IMR-90 (cell line): Measurements from ENCODE around the gene PGAP1.

ENCODE experiments used
- BHLHE40 ChIP-seq: fragments of 150-350 bp; IDR thresholded peaks from 2 replicates; pipeline ENCODE4 v1.6.1; 2016; ENCODE audit warnings: mild to moderate bottlenecking, low read depth, low read length
- CEBPB ChIP-seq: IDR thresholded peaks from 2 replicates; pipeline ENCODE4 v1.6.1; 2012; ENCODE audit warnings: low read depth, low read length, improper control_type of control experiment
- CHD1 ChIP-seq: IDR thresholded peaks from 2 replicates; pipeline ENCODE4 v1.6.1; 2012; ENCODE audit warnings: low read depth, low read length, improper control_type of control experiment
- MAFK ChIP-seq: IDR thresholded peaks from 2 replicates; pipeline ENCODE4 v1.6.1; 2012; ENCODE audit warnings: low read depth, low read length, improper control_type of control experiment
- MAZ ChIP-seq: IDR thresholded peaks from 2 replicates; pipeline ENCODE4 v1.6.1; 2012; ENCODE audit warnings: low read depth, mild to moderate bottlenecking, low read length, improper control_type of control experiment, moderate library complexity, borderline replicate concordance
- MXI1 ChIP-seq: IDR thresholded peaks from 2 replicates; pipeline ENCODE4 v1.6.1; 2012; ENCODE audit warnings: low read depth, mild to moderate bottlenecking, low read length, moderate library complexity, borderline replicate concordance
- POLR2A ChIP-seq: IDR thresholded peaks from 2 replicates; pipeline ENCODE4 v1.6.1; 2012; ENCODE audit warnings: mild to moderate bottlenecking, low read depth, low read length
- RAD21 ChIP-seq: IDR thresholded peaks from 2 replicates; pipeline ENCODE4 v1.6.1; 2012; ENCODE audit warnings: low read length, improper control_type of control experiment
- RFX5 ChIP-seq: IDR thresholded peaks from 2 replicates; pipeline ENCODE4 v1.8.0; 2012; ENCODE audit warnings: low read depth, mild to moderate bottlenecking, low read length, moderate library complexity
- SMC3 ChIP-seq: fragments of 150-350 bp; IDR thresholded peaks from 2 replicates; pipeline ENCODE4 v1.6.1; 2016; ENCODE audit warnings: low read depth, mild to moderate bottlenecking, antibody characterized with exemption, low read length, moderate library complexity
- TF ChIP-seq, protein P1 (sequence below): conservative IDR thresholded peaks from 2 replicates; pipeline ENCODE4 v1.5.1; 2012; ENCODE audit warnings: mild to moderate bottlenecking, low read depth, low read length, improper control_type of control experiment
- TF ChIP-seq, protein P2 (sequence below): fragments of 150-350 bp; IDR thresholded peaks from 2 replicates; pipeline ENCODE4 v1.6.1; 2017; ENCODE audit warnings: mild to moderate bottlenecking, antibody characterized with exemption, low read length, low read depth

DNA sequence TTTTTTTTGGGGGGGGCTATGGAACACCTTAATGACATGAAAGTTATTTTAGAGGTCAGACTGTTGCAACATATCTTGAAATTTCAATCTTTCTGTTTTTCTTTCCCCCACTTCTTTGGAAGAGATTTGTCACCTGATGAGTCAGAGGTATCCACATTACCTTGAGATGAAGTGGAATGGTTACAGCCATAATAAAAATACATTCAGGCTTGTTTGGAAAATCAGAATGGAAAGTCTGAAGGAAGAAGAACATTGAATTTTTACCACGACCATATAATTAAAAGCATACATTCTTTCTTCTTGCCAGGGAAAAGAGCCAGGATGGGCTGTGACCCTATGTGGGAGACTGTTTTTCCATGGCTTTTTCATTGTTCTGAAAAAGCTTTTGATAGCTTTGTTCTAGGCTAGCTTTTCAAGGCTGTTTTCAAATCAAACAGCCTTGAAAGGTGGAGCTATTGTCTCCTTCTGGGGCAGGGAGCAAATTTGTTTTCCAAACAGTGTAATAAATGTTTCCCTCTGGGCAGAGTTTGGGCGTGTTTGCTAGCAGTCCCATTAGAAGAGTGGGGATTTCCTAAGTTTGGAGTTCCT, 124.7 kb downstream of the PGAP1 start:
- TF ChIP-seq BHLHE40 (no peak), MXI1 (no peak), CEBPB (peak; percentile 80), CHD1 (no peak), SMC3 (no peak), MAFK (no peak), RFX5 (no peak), RAD21 (no peak), POLR2A (no peak), MAZ (no peak)
- TF ChIP-seq, protein P1, sequence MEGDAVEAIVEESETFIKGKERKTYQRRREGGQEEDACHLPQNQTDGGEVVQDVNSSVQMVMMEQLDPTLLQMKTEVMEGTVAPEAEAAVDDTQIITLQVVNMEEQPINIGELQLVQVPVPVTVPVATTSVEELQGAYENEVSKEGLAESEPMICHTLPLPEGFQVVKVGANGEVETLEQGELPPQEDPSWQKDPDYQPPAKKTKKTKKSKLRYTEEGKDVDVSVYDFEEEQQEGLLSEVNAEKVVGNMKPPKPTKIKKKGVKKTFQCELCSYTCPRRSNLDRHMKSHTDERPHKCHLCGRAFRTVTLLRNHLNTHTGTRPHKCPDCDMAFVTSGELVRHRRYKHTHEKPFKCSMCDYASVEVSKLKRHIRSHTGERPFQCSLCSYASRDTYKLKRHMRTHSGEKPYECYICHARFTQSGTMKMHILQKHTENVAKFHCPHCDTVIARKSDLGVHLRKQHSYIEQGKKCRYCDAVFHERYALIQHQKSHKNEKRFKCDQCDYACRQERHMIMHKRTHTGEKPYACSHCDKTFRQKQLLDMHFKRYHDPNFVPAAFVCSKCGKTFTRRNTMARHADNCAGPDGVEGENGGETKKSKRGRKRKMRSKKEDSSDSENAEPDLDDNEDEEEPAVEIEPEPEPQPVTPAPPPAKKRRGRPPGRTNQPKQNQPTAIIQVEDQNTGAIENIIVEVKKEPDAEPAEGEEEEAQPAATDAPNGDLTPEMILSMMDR: no peak
- TF ChIP-seq, protein P2, sequence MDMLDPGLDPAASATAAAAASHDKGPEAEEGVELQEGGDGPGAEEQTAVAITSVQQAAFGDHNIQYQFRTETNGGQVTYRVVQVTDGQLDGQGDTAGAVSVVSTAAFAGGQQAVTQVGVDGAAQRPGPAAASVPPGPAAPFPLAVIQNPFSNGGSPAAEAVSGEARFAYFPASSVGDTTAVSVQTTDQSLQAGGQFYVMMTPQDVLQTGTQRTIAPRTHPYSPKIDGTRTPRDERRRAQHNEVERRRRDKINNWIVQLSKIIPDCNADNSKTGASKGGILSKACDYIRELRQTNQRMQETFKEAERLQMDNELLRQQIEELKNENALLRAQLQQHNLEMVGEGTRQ: no peak
